K562 (cell line): ENCODE measurements around the gene POSTN. TPM values are rescaled to one million over a fixed set of nuclear protein-coding genes. Genes with fewer than 3 reads are reported as not detected.

Experiments used
- ATAC-seq: fragments of 200-7000 bp; cut with Tn5 transposase; 3 replicates; pipeline ENCODE4 v1.9.1; 2020; ENCODE audit warnings: moderate library complexity
- BruUV-seq: library from RNA; stranded (reverse); fragments of 400-500 nt; replicated peaks from 2 replicates; lab custom pipeline; 2021; lab: Mats Ljungman, UMichigan
- CTCF ChIA-PET: fragments of 300-600 bp; formaldehyde crosslinking; extraction: SDS; loops from one replicate; lab custom pipeline; 2021; ENCODE audit warnings: low intra/inter-chr PET ratio; lab: Yijun Ruan, JAX
- POLR2A ChIA-PET: fragments of 300-600, 350-650 bp; sonication (Branson Sonifier 250); formaldehyde crosslinking; extraction: SDS; loops from one replicate; lab custom pipeline; 2021; ENCODE audit warnings: antibody characterized with exemption, inconsistent platforms; lab: Yijun Ruan, JAX
- DNase-seq, 4 experiments: peaks; one replicate each; pipeline versions ENCODE4 v3.0.0 to v3.0.0-alpha.2; 2011 to 2018; ENCODE audit warnings: low spot score in 3 of 4, mixed read lengths in 3 of 4; ENCODE audit errors: extremely low read depth in 1 of 4
- FAIRE-seq: peaks from 2 replicates; lab custom pipeline; 2011; peaks lifted over from hg19 to GRCh38; lab: Jason Lieb, UNC
- H2AFZ ChIP-seq: 2 replicates; pipeline ENCODE4 v1.6.0; 2011; ENCODE audit warnings: low read depth, low read length, control low read depth, inconsistent platforms
- H3K27ac ChIP-seq: fragments of 200-600 bp; 3 replicates; pipeline ENCODE4 v1.8.0; 2011; ENCODE audit warnings: low read depth, mild to moderate bottlenecking, control low read depth, inconsistent platforms, low read length, moderate library complexity, mixed read lengths; ENCODE audit errors: extremely low read depth
- H3K27me3 ChIP-seq, 2 experiments: fragments of 300-600 bp in 1 of 2; 2 replicates in 1 of 2; 3 replicates in 1 of 2; pipeline versions ENCODE4 v1.6.0 to v1.8.0; 2011; ENCODE audit warnings: inconsistent platforms in 2 of 2, low read length in 2 of 2, mild to moderate bottlenecking in 1 of 2, mixed read lengths in 1 of 2, moderate library complexity in 1 of 2; ENCODE audit not compliant: control insufficient read depth in 2 of 2, insufficient read depth in 2 of 2
- H3K36me3 ChIP-seq: fragments of 300-600 bp; 3 replicates; pipeline ENCODE4 v1.8.0; 2011; ENCODE audit warnings: mild to moderate bottlenecking, low read length, inconsistent platforms; ENCODE audit not compliant: control insufficient read depth, insufficient read depth
- H3K4me1 ChIP-seq, 2 experiments: fragments of 200-600 bp in 1 of 2; replicated peaks in 1 of 2; 2 replicates in 1 of 2; 3 replicates in 1 of 2; pipeline versions ENCODE4 v1.5.1 to v1.8.0; 2011; ENCODE audit warnings: inconsistent platforms in 2 of 2, low read length in 2 of 2, mild to moderate bottlenecking in 1 of 2, mixed read lengths in 1 of 2, moderate library complexity in 1 of 2; ENCODE audit not compliant: control insufficient read depth in 2 of 2, insufficient read depth in 2 of 2
- H3K4me2 ChIP-seq: 2 replicates; pipeline ENCODE4 v1.6.1; 2011; ENCODE audit warnings: low read length, control low read depth, inconsistent platforms, mixed read lengths; ENCODE audit not compliant: insufficient read depth
- H3K4me3 ChIP-seq: fragments of 200-600 bp; sonication (generic), shearing (Covaris generic); 2 replicates; pipeline ENCODE4 v1.5.1; 2016; ENCODE audit warnings: control low read depth, inconsistent platforms
- H3K79me2 ChIP-seq: fragments of 200-600 bp; 3 replicates; pipeline ENCODE4 v1.8.0; 2011; ENCODE audit warnings: low read length, inconsistent platforms; ENCODE audit not compliant: control insufficient read depth, insufficient read depth
- H3K9ac ChIP-seq, 2 experiments: 2 replicates each; pipeline versions ENCODE4 v1.6.0 to v1.6.1; 2011; ENCODE audit warnings: low read depth in 2 of 2, low read length in 2 of 2, control low read depth in 1 of 2, inconsistent platforms in 1 of 2, mild to moderate bottlenecking in 1 of 2, mixed read lengths in 1 of 2; ENCODE audit not compliant: insufficient read depth in 1 of 2
- H3K9me1 ChIP-seq: one replicate; pipeline ENCODE4 v1.6.0; 2011; ENCODE audit warnings: inconsistent platforms, mild to moderate bottlenecking, low read length, moderate library complexity; ENCODE audit not compliant: control insufficient read depth, insufficient read depth
- H3K9me3 ChIP-seq: replicated peaks from 2 replicates; pipeline ENCODE4 v1.5.1; 2011; ENCODE audit warnings: low read depth, low read length, inconsistent platforms; ENCODE audit not compliant: control insufficient read depth, insufficient read depth
- H4K20me1 ChIP-seq: replicated peaks from 2 replicates; pipeline ENCODE4 v1.6.1; 2011; ENCODE audit warnings: low read length, inconsistent platforms, mixed read lengths; ENCODE audit not compliant: control insufficient read depth, insufficient read depth
- ETS2 ChIP-seq: IDR thresholded peaks from 2 replicates; pipeline ENCODE4 v1.6.1; 2016; ENCODE audit warnings: borderline replicate concordance, missing genetic modification characterization, mild to moderate bottlenecking, moderate library complexity, missing compliant biosample characterization; ENCODE audit not compliant: poor library complexity, severe bottlenecking
- GABPA ChIP-seq: fragments of 200-800 bp; sonication (Bioruptor generic); conservative IDR thresholded peaks from 2 replicates; pipeline ENCODE4 v1.6.1; 2016; ENCODE audit warnings: low read depth, missing genetic modification characterization, missing compliant biosample characterization
- GABPB2 ChIP-seq: fragments of 250-450 bp; sonication (Bioruptor Pico); conservative IDR thresholded peaks from 2 replicates; pipeline ENCODE4 v1.5.1; 2021; ENCODE audit warnings: mild to moderate bottlenecking
- MECOM ChIP-seq: fragments of 250-450 bp; sonication (Bioruptor Pico); IDR thresholded peaks from 2 replicates; pipeline ENCODE4 v1.8.0; 2022; ENCODE audit warnings: inconsistent platforms
- MYBL2 ChIP-seq, 2 experiments: fragments of 450-650 bp in 1 of 2; sonication (generic) in 1 of 2; formaldehyde crosslinking in 1 of 2; IDR thresholded peaks; 2 replicates each; pipeline versions ENCODE4 v1.6.1 to v1.8.1; 2017 to 2022; ENCODE audit warnings: borderline replicate concordance in 1 of 2, inconsistent platforms in 1 of 2, low read depth in 1 of 2, mild to moderate bottlenecking in 1 of 2, missing genetic modification reagents in 1 of 2, moderate library complexity in 1 of 2
- RBM15 ChIP-seq: fragments of 200-400 bp; formaldehyde crosslinking; IDR thresholded peaks from 2 replicates; pipeline ENCODE4 v1.6.1; 2018; ENCODE audit warnings: mild to moderate bottlenecking, low read length, moderate library complexity; ENCODE audit not compliant: insufficient read depth
- TAF9B ChIP-seq: fragments of 450-650 bp; IDR thresholded peaks from 2 replicates; pipeline ENCODE4 v1.6.1; 2018; ENCODE audit warnings: mild to moderate bottlenecking; ENCODE audit not compliant: partially characterized antibody
- TARDBP ChIP-seq: fragments of 450-650 bp; IDR thresholded peaks from 2 replicates; pipeline ENCODE4 v1.6.1; 2016
- ZBTB8A ChIP-seq: fragments of 450-650 bp; IDR thresholded peaks from 2 replicates; pipeline ENCODE4 v1.6.1; 2018; ENCODE audit warnings: mild to moderate bottlenecking, moderate library complexity; ENCODE audit not compliant: partially characterized antibody
- ZNF780A ChIP-seq: fragments of 250-450 bp; sonication (Bioruptor Pico); IDR thresholded peaks from 2 replicates; pipeline ENCODE4 v1.5.0; 2021; ENCODE audit warnings: mild to moderate bottlenecking
- WGBS: fragments of 100-300 bp; shearing (Covaris generic); methylation state at CpG from one replicate; pipeline ENCODE4 v1.1.6; 2016; ENCODE audit warnings: low coverage, mixed read lengths; ENCODE audit not compliant: insufficient coverage; ENCODE audit errors: missing lambda C conversion rate; 5-methylcytosine and 5-hydroxymethylcytosine counted together
- in situ Hi-C: fragments of 300-500 bp; cut with MboI; formaldehyde crosslinking; loops from 4 replicates; pipeline ENCODE4 v1.15.0; 2018; ENCODE audit warnings: inconsistent platforms, mixed read lengths
- intact Hi-C: fragments of 100-400 bp; cut with micrococcal nuclease; formaldehyde crosslinking; loops from 2 replicates; pipeline ENCODE4 v1.14.2; 2022
- polyA plus RNA-seq, 8 experiments: library from polyadenylated mRNA; depleted of rRNA in 4 of 8; stranded (reverse) in 5 of 8; unstranded in 3 of 8; fragments of >200 nt; fragmentation: Nextera tagmentation in 2 of 8; fragmentation: Illumina TruSeq in 1 of 8; extraction: Ambion mirVana in 2 of 8; extraction: Trizol in 1 of 8; gene quantifications; 2 replicates each; pipeline versions ENCODE4 v1.2.1 to v1.2.3, GENCODE V29; 2011 to 2014; ENCODE audit warnings: inconsistent platforms in 1 of 8, missing spikeins in 1 of 8
- total RNA-seq, 7 experiments: library from RNA; depleted of rRNA in 6 of 7; stranded (reverse); fragments of >200 nt in 6 of 7; fragmentation: Illumina TruSeq in 2 of 7; extraction: Trizol in 2 of 7; gene quantifications; 2 replicates each; pipeline versions ENCODE4 v1.2.1 to v1.2.3, GENCODE V29; 2011 to 2021; ENCODE audit warnings: low replicate concordance in 1 of 7
- TF ChIP-seq, protein P1 (sequence below): sonication (generic); formaldehyde crosslinking; IDR thresholded peaks from 2 replicates; pipeline ENCODE4 v1.8.1; 2023; ENCODE audit warnings: mild to moderate bottlenecking, missing genetic modification reagents

The POSTN gene
- total and polyA plus RNA-seq, 9 of the 15 experiments (the other 6 are each of a cell fraction or from before 2014, with no cell fraction given) = 0.01 to 0.04 TPM; not detected in 7

GRCh38 chr13:37596805-37597204 is 1.8 kb downstream of the POSTN start:
- Histone ChIP-seq H3K9me3 (no peaks in the 10 kb centered on the region), H3K27me3 (no peaks in the 10 kb centered on the region), H3K9me1 (no peaks in the 10 kb centered on the region), H2AFZ (no peak overlapping the region), H3K4me3 (no peak overlapping the region), H3K9ac (no peak overlapping the region), H3K4me2 (no peak overlapping the region), H3K79me2 (no peaks in the 10 kb centered on the region), H3K36me3 (no peaks in the 10 kb centered on the region), H3K4me1 (no peaks in the 10 kb centered on the region), H4K20me1 (no peaks in the 10 kb centered on the region), H3K27ac (no peak overlapping the region)
- WGBS = 7% methylated on average over 2 of the region's 3 CpGs
- no peak for DNase-seq
- POLR2A ChIA-PET = no interaction called here
- in situ Hi-C loops = no loop called here
- TF ChIP-seq GABPB2 (CRISPR knock-in tag) (no peak), TAF9B (no peak), ZBTB8A (no peak)
- no peak for FAIRE-seq
- BruUV-seq = no TSS peak
- no peak for ATAC-seq
- intact Hi-C loops = no loop called here
- CTCF ChIA-PET = interaction anchor here (0.7 kb wide), 1 partner anchor 746 kb away, joined by 3 read pairs; no protein-coding TSS in a partner anchor

GRCh38 chr13:37595162-37595561 is 3.4 kb downstream of the POSTN start:
- BruUV-seq = no TSS peak
- H3K9me3 ChIP-seq = no peaks in the 10 kb centered on the region
- H3K9me1 ChIP-seq = no peaks in the 10 kb centered on the region
- no peak for FAIRE-seq
- no peak overlapping the region for H3K4me3 ChIP-seq
- intact Hi-C loops = no loop called here
- ChIA-PET CTCF (no interaction called here), POLR2A (no interaction called here)
- H3K27me3 ChIP-seq = no peaks in the 10 kb centered on the region
- no peak overlapping the region for H3K9ac ChIP-seq
- no peak overlapping the region for H3K27ac ChIP-seq
- no peak for TF ChIP-seq GABPA (tag)
- TF ChIP-seq ETS2 (tag) = no peak
- TF ChIP-seq, protein P1, sequence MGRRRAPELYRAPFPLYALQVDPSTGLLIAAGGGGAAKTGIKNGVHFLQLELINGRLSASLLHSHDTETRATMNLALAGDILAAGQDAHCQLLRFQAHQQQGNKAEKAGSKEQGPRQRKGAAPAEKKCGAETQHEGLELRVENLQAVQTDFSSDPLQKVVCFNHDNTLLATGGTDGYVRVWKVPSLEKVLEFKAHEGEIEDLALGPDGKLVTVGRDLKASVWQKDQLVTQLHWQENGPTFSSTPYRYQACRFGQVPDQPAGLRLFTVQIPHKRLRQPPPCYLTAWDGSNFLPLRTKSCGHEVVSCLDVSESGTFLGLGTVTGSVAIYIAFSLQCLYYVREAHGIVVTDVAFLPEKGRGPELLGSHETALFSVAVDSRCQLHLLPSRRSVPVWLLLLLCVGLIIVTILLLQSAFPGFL = no peak
- no peak for TF ChIP-seq MYBL2 (IDR thresholded peaks at IDR 0.05; ENCODE audit: low read depth)
- TF ChIP-seq MYBL2 (CRISPR knock-in tag; IDR thresholded peaks at IDR 0.05; ENCODE audit: borderline replicate concordance) = no peak
- TF ChIP-seq MECOM (CRISPR knock-in tag) = no peak
- no peak for TF ChIP-seq ZNF780A (CRISPR knock-in tag)
- TF ChIP-seq RBM15 = no peak
- TF ChIP-seq TARDBP = no peak
- no peak for TF ChIP-seq TAF9B
- no peak overlapping the region for H2AFZ ChIP-seq
- no peaks in the 10 kb centered on the region for H4K20me1 ChIP-seq
- no peak overlapping the region for H3K4me2 ChIP-seq
- DNase-seq = no peak
- H3K79me2 ChIP-seq = no peaks in the 10 kb centered on the region
- ATAC-seq = no peak
- no peaks in the 10 kb centered on the region for H3K4me1 ChIP-seq
- in situ Hi-C loops = no loop called here
- no peaks in the 10 kb centered on the region for H3K36me3 ChIP-seq
